Measurements from ENCODE around the gene CUX1.
"Not testable (repeated sequence)": the region's sequence is repeated elsewhere in the genome, so short reads cannot be mapped to it uniquely, and the experiment has no call there.

CUX1 gene

DNA sequence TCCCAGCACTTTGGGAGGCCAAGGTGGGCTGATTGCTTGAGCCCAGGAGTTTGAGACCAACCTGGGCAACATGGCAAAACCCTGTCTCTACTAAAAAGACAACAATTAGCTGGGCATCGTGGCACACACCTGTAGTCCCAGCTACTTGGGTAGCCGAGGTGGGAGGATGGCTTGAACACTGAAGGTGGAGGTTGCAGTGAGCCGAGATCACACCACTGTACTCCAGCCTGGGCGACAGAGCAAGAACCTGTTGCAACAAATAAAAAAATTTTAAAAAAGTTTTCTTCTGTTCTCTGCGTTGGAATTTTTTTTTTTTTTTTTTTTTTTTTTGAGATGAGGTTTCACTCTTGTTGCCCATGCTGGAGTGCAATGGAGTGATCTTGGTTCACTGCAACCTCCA is 34.9 kb downstream of the CUX1 start:
- DNase-seq (ENCODE audit: low read depth in 2 of 2): not testable (repeated sequence)

DNA sequence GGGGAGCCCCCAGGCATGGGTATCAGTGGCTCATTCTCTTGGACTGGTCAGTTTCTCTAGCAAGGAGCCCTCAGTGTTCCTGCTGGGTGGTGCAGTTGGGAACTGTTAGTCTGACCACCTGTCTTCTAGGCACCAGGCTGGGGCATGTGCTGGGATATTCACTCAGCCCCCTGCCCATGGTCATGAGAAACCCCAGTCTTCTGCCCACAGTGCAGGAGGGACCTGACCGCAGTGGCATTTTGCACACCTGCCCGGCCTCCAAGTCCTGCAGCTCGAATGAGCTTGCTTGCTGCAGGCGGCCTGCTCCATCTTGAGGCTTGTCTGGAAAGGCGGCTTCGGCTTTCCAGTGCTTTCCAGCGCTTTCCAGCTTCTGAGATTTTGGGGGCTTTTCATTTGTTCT is 36.3 kb downstream of the CUX1 start:
- no peak for DNase-seq (ENCODE audit: low read depth in 2 of 2)

DNA sequence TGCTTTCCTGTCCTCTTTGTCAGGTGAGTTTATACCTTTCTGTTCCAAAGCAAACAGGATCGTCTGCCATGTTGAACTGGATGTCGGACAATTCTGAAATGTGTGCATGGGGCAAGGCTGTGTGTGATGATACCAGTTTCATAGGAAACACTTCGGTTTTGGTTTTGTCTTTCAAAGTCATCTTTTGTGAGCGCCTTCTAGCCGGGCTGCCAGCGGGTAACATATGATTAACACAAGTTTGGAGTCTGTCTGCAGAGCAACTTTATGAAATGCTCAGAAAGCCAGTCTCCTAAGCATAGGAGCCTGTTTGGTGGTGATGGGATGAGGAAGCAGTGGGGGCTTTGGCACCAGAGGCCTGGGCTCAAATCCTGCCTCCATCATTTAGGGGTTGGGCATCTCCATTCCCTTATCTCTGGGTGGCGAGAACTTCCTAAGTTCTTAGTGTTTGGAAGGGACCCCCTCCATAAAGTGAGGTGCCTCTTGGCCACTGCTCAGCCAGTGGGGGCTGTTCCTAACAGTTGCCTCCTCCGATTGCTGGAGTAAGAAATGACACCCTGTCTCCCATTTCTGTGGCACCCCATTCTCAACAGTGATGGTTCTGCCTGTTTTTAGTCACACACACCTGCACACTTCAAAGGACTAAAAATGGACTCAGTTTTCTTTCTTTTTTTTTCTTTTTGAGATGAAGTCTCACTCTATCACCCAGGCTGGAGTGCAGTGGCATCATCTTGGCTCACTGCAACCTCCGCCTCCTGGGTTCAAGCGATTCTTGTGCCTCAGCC is 36.8 kb downstream of the CUX1 start:
- DNase-seq (ENCODE audit: low read depth in 2 of 2): no peak

GRCh38 chr7:101856473-101857357 is 39.3 kb downstream of the CUX1 start:
- peak; percentile 49 to 59 for DNase-seq (ENCODE audit: low read depth in 2 of 2)

DNA sequence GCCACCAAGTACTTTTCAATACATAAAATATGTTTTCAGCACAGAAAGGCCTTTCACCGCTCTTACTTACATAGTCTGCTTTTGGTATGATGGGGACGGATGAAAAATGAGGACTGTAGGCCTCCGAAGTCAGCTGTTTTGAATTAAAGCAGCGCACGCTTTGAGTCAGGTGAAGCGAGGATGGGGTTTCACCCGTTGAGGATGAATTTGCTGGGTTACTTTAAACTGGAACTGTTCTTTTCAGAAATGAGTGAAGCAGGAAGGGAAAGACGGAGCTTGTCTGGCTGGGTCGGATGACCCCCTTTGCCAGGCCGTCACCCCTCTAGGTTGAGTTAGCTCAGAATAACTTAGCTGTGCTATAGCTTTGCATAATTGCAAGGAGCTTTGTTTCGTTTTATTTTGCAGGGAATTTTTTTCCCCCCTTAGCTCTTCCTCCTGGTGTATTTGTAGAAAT is 40.0 kb downstream of the CUX1 start:
- no peak for DNase-seq (ENCODE audit: low read depth in 2 of 2)

DNA sequence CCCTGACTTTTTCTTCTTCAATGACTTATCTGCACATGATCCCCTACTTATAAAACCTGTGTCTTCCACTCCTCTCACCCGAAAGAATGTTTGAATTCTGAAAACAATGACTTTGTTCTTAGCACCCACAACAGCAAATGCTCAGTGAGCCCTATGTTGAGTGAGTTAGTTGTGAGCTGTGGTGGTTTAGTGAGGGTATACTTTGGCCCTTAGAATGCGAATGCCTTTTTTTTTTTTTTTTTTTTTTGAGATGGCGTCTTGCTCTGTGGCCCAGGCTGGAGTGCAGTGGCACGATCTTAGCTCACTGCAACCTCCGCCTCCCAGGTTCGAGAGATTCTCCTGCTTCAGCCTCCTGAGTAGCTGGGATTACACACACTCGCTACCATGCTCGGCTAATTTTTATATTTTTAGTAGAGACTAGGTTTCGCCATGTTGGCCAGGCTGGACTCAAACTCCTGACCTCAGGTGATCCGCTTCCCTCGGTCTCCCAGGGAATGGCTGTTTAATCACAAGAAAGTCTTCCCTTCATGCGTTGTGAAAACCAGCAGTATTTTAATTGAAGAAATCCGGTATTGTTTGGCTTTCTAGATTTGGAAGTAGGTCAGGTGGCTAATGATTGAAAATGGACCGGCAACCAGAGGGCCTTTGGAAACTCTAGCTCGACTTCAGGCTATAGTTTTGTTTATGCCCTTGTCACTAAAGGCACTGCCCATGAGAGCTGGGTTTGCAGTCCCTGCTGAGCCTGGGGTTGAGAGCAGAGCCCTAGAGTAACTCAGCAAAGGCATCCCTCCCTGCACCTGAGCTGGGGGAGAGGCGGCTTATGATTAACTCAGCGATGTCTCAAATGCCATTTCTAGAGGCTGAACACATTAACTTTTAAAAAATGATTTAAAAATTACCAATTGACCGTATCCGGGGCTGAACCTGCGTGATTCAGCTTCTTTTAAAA is 41.3 kb downstream of the CUX1 start:
- no peak for DNase-seq (ENCODE audit: low read depth in 2 of 2)

GRCh38 chr7:101859411-101860106 is 42.1 kb downstream of the CUX1 start:
- no peak for DNase-seq (ENCODE audit: low read depth in 2 of 2)

DNA sequence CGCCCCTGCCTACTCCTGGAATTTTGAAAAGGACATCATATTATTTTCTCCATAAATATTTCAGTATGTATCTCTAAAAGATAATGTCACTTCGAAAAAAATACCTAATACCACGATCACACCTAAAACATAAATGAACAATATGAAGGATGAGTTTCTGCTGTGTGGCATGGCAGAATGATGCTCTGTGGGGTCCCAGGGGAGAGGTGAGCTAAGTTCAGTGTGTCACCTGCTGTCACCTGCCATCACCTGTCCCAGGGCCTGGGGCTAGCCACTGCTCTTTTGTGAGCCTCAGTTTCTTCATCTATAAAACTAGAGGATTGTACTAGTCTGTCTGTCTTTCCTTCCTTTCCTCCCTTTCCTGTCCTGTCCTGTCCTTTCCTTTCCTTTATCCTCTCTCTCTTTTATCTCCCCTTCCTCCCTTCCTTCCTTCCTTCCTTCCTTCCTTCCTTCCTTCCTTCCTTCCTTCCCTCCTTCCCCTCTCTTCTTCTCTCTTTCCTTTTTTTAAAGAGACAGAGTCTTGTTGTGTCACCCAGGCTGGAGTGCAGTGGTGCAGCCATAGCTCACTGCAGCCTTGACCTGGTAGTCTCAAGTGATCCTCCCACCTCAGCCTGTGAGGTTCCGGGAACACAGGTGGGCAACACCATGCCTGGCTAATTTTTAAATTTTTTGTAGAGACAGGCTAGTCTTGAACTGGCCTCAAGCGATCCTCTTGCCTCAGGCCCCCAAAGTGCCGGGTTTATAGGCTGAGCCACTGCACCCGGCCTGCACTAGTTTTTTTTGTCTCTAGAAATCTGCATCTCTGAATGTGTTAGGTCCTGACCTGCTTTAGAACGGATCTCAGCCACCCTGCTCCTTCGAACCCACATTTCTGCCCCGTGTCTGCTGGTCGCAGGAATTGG is 43.1 kb downstream of the CUX1 start:
- no peak for DNase-seq (ENCODE audit: low read depth in 2 of 2)

- no peak for DNase-seq (ENCODE audit: low read depth in 2 of 2)
Observed at GRCh38 chr7:101861218-101861775, 43.9 kb downstream of the CUX1 start.

DNA sequence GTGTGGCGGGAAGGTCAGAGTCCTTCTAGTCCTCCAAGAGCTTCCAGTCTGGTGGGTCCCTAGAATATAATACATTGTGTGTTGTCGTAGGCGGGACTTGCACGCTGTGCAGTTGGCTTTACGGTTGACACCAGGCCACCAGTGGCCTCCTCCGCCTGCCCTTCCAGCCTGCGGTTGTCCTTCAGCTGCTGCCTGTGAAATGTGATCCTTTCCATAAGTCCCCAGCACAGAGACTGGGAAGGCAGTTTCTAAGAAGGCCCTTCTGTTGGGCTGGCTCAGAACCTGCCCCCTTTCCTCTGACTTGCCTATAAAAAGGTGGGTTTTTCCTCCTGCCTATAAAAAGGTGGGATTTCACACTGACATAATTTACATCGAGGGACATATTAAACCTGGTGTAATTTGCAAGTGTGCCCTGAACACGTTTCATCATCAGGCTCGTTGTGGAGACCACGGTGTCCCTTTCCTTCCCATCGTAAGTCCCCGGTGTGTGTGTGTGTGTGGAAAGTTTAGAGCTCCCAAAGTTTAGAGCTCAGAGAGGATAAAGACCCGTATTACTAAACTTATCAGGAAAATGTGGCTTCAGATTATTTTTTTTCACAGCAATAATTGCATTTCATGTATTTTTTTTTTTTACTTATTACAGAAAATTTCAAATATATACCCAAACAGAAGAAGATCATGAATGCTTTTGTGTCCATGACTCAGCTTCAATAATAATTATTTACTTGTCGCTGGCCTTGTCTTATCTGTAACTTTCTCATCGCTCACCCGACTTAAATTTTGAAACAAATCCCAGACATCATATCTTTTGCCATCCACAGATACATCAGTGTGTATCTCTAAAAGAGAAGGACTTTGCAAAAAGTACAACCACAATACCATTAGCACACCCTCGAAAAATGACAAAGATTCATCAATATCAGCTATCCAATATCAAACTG is 45.1 kb downstream of the CUX1 start:
- DNase-seq (ENCODE audit: low read depth in 2 of 2): no peak

DNA sequence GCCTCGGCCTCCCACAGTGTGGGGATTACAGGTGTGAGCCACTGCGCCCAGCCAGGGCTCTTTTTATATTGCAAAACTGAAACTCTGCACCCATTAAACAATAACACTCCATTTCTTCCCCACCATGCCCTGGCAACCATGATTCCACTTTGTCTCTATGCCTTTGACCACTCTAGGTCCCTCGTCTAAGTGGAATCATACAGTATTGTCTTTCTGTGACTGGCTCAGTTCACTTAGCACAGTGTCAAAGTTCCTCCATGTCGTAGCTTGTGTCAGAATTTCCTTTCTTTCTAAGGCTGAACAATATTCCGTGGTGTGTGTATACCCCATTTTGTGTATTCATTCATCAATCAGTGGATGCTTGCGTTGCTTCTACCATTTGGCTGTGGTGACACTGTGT is 46.2 kb downstream of the CUX1 start:
- DNase-seq (ENCODE audit: low read depth in 2 of 2): no peak

DNA sequence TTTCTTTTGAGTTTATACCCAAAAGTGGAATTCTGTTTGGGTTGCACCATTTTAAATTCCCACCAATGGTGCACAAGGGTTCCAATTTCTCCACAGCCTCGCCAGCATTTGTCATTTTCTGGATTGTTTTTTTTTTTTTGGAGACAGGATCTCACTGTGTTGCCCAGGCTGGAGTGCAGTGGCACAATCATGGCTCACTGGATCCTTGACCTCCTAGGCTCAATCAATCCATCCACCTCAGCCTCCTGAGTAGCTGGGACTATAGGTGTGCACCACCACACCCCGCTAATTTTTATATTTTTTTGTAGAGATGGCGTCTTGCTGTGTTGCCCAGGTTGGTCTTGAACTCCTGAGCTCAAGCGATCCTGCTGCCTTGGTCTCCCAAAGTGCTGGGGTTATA is 46.6 kb downstream of the CUX1 start:
- no peak for DNase-seq (ENCODE audit: low read depth in 2 of 2)

DNA sequence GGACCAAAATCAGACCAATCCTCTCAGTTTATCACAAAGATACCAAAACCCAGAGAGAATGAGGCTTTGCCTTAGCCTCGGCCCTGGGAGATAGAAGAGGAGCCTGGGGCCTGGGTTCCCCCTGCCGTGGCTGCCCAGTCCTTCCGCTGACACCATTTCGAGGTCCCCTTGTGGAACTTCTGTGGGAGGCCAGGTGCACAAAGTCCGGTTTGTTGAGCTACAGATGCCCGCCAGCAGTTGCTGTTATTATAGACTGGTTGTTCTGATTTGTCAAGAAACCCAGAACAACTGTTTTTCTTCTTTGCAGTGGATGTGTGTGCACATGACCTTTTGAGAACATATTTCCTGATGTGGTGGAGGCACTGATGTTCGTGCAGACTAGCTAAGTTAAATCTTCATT is 47.6 kb downstream of the CUX1 start:
- DNase-seq (ENCODE audit: low read depth in 2 of 2): no peak

DNA sequence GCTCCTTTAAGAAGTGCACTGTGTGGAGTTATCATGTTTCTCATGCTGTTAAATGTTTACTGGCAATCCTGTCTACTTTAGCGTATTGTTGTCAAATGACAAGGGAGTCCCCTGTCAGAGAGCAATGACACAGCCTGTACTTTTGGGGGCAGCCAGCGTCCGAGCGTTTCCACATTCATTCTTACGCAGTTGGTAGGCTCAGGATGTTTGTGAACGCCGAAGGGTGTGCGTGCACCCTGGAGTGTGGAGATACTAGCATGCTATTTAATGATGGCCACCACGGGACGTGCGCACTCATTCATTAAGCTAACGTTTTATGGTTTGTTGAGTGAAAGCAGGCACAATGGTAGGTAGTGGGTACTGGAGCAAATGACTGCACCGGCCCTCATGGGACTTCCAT is 48.0 kb downstream of the CUX1 start:
- DNase-seq (ENCODE audit: low read depth in 2 of 2): no peak

GRCh38 chr7:101866328-101866727 is 48.9 kb downstream of the CUX1 start:
- DNase-seq (ENCODE audit: low read depth in 2 of 2): no peak

GRCh38 chr7:101867265-101867664 is 49.8 kb downstream of the CUX1 start:
- no peak for DNase-seq (ENCODE audit: low read depth in 2 of 2)

DNA sequence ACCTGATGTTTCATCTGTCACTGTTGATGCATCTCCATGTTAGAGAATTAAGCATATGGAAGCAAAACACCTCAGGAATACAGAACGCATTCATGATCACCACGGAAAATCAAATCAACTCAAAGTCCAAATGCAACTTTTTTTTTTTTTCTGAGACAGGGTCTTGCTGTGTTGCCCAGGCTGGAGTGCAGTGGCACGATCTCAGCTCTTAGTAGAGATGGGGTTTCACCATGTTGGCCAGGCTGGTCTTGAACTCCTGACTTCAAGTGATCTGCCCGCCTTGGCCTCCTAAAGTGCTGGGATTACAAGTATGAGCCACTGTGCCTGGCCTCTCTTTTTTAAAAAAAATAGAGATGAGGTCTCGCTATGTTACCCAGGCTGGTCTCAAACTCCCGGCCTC is 50.3 kb downstream of the CUX1 start:
- DNase-seq (ENCODE audit: low read depth in 2 of 2): not testable (repeated sequence)

GRCh38 chr7:101868191-101868950 is 50.9 kb downstream of the CUX1 start:
- no peak for DNase-seq (ENCODE audit: low read depth in 2 of 2)

Measured in stimulated activated CD8-positive, alpha-beta memory T cell treated with anti-CD3 and anti-CD28 coated beads, Interleukin-7, amount 100 ng/mL, for 1 hour (primary cell).